Right ventricle myocardium superior (tissue), 1 donor: ENCODE measurements around the gene PTPRS. TPM values are rescaled to one million over a fixed set of nuclear protein-coding genes. Genes with fewer than 3 reads are reported as not detected.

Source experiments
- ATAC-seq: fragments of 200-7000 bp; cut with Tn5 transposase; one replicate; pipeline ENCODE4 v1.9.1; 2020; ENCODE audit warnings: mild to moderate bottlenecking; ENCODE audit not compliant: poor library complexity
- DNase-seq: peaks from one replicate; pipeline ENCODE4 v3.0.0-alpha.2; 2020
- intact Hi-C: fragments of 100-400 bp; cut with DNase I; formaldehyde crosslinking; loops from one replicate; pipeline ENCODE4 v1.11.2; 2022
- total RNA-seq: library from RNA; stranded (reverse); fragmentation: NEBNext Ultra II Directional; extraction: Animal tissue kit (Norgen Biotek cat#: 25700); gene quantifications from one replicate; pipeline ENCODE4 v1.2.1, GENCODE V29; 2021
- donor health status: DM: no; HTN: yes; CAD: no; lungs with severe emphysema.

The PTPRS gene
- total RNA-seq, 1 donor from 2014 or later: 51.5 TPM

- ATAC-seq (no peak), DNase-seq (no peak)
- intact Hi-C loops: no loop called here
Observed at GRCh38 chr19:5356918-5357317, 16.3 kb upstream of the PTPRS start.

DNA sequence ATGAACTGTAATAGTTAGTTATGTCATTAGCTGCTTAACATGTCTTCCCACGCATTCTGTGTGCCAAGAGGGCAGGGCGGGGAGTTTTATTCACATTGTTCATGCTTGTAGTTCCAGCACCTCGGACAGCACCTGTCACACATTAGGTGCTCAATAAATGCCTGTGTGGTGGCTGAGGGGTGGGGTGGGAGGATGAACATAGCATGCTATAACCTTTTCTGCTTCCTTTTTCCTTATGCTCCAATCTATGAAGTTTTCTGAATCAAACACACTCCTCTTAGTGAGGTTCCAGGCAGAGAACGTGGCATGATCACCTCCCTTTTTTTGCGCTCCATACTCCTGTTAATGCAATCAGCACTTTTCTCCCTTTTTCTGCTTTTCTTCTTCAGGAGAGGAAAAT, 15.8 kb upstream of the PTPRS start:
- no peak for DNase-seq
- intact Hi-C loops: no loop called here
- ATAC-seq: no peak

GRCh38 chr19:5355693-5356092, 15.1 kb upstream of the PTPRS start:
- no peak for ATAC-seq
- no peak for DNase-seq
- intact Hi-C loops: no loop called here

- DNase-seq: no peak
- intact Hi-C loops: no loop called here
- ATAC-seq: no peak
Observed at GRCh38 chr19:5355076-5355475, 14.5 kb upstream of the PTPRS start.

DNA sequence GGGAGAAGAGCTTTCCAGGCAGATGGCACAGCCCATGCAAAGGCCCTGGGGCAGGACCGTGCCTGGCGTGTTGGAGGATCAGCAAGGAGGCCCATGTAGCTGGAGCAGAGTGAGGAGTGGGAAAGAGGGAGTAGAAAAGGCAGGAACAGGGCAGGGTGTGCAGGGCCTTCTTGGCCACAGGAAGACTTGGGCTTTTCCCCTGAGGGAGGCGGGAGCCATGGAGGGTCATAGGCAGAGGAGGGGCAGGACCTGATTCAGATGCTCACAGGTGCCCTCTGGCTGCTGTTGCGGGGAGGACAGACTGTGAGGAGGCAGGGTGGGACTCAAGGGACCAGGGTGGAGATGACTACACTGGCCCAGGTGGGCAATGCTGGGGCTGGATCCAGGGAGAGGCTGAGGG, 13.8 kb upstream of the PTPRS start:
- DNase-seq (no peak), ATAC-seq (no peak)
- intact Hi-C loops: no loop called here

DNA sequence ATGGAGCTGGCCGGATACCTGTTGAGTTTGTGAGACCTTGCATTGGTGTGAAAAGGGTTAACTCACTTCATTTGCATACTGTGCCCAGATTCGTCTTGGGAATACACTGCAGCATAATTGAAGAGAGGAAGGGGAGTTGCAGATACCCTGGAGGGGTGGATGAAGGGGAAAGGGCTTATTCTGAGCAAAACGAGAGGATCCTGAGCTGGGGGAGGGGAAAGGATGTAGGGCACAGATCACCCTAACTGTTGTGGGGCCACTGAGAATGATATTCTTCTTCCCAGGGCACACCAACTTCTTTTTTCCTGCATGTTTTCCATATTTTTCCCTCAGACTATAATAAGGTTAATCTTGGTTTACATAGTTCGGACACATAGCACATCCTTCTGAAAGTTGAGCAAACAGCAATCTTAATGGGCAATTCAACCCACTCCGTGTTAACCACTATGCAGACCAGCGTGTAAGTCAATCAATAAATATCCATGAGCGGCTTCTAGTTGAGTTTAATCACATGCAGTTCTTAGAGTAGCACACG, 11.7 kb upstream of the PTPRS start:
- intact Hi-C loops: no loop called here
- ATAC-seq (no peak), DNase-seq (no peak)

GRCh38 chr19:5351731-5352228, 11.2 kb upstream of the PTPRS start:
- intact Hi-C loops: no loop called here
- DNase-seq (no peak), ATAC-seq (no peak)

DNA sequence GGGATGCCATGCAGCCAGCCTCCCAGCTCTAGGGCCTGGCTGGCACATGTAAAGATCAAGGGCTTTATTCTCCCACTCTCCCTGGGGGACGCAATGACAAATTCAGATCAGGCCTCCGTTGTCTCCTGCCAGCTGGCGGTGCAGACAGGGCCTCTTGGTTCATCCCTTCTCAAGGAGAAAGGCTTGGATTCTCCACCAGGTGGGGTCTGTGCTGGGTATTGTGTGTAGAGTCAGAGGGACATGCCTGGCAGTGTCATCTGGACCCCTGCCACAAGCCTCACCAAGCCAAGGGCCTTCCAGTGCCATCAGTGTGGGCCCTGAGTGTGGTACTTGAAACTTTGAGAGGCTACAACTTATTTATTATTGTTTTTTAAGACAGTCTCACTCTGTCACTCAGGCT, 8.4 kb upstream of the PTPRS start:
- intact Hi-C loops: no loop called here
- DNase-seq (no peak), ATAC-seq (no peak)

DNA sequence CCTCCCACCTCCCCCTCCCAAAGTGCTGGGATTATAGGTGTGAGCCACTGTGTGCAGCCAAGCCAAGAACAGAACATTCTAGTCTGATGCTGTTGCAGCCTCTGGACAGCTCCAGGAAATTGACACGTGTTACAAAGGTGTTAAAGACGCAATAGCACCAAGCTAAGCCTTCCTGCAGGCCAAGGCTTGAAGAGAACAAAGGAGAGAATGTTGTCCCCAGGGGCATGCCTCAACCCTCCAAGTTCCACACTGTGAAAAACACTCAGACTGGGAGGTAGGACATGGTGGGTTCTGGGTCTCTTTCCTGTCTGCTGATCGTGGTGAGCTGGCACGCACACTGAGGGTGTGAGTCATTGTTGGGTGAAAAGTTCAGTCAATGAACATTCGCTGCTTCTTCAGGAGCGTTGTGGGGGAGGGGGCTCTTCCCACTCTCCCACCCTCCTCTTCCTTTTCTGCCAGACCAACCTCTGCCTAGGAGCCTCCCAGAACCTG, 5.3 kb upstream of the PTPRS start:
- intact Hi-C loops: no loop called here
- no peak for DNase-seq
- ATAC-seq: no peak

DNA sequence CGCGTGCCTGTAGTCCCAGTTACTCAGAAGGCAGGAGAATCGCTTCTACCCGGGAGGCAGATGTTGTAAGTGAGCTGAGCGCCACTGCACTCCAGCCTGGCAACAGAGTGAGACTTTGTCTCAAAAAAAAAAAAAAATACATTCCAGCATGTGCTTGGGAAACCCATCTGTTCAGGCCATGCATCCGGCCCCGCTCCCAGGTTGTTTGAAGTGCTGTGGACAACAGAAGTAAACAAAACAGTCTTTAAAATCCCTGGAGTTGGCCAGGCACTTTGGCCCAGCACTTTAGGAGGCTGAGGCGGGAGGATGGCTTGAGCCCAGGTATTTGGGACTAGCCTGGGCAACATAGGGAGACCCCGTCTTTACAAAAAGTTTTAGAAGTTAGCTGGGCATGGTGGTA, 3.2 kb upstream of the PTPRS start:
- ATAC-seq (no peak), DNase-seq (no peak)
- intact Hi-C loops: no loop called here

DNA sequence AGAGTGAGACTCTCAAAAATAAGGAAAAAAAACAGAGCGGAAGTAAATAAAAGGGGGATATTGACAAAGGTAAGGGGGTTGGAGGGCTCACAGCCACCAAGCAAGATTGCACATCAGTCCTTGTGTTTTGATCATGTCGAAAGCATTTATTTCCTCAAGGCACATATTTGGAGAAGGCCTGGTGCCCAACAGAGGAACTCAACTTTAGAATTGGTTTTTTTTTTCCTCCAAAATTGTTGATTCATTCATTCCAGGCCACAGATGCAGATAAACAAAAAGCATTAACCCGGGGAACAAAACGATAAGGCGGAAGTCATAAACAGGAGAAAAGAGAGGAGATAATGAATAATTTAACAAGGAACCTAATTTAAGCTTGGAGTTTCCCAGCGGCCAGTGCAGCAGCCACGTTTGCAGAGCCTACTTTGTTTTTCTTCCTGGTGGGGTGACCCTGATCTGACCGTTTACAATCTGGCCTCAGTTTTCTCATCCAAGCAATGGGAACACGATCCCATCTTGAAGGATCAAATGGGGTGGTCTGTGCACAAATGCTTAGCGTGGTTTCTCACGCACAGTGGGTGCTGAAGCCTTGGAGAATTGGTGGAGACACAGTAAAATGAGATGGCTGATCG, 2.1 kb upstream of the PTPRS start:
- ATAC-seq (no peak), DNase-seq (no peak)
- intact Hi-C loops: no loop called here

DNA sequence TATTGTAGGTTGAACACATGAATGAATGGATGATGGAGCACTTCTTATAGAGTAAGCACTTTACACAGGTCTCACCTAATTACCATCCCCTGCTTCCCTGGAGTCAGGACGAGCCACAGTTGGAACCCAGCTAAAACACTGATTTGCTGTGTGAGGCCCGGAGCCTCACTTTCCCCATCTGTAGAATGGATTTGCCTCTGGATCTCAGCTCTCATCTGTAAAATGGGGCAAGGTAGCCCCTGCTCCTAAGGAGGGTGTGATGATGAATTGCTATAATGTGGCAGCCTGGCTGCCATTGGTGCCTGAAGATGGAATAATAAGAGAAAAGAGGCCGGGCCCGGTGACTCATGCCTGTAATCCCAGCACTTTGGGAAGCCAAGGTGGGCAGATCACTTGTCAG, 1.4 kb upstream of the PTPRS start:
- no peak for DNase-seq
- intact Hi-C loops: no loop called here
- no peak for ATAC-seq

DNA sequence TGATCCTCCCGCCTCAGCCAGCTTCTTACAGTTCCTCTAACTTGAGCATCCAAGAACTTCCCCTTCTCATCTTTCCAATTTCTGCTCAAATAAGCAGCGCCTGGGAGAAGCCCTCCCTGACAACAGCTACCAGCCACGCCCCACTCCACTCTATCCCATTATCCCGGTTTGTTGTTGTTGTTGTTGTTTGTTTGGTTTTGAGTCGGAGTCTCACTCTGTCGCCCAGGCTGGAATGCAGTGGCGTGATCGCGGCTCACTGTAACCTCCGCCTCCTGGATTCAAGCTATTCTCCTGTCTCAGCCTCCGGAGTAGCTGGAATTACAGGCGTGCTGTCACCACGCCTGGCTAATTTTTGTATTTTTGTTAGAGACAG, 822 bp upstream of the PTPRS start:
- ATAC-seq: no peak
- intact Hi-C loops: no loop called here
- no peak for DNase-seq

DNA sequence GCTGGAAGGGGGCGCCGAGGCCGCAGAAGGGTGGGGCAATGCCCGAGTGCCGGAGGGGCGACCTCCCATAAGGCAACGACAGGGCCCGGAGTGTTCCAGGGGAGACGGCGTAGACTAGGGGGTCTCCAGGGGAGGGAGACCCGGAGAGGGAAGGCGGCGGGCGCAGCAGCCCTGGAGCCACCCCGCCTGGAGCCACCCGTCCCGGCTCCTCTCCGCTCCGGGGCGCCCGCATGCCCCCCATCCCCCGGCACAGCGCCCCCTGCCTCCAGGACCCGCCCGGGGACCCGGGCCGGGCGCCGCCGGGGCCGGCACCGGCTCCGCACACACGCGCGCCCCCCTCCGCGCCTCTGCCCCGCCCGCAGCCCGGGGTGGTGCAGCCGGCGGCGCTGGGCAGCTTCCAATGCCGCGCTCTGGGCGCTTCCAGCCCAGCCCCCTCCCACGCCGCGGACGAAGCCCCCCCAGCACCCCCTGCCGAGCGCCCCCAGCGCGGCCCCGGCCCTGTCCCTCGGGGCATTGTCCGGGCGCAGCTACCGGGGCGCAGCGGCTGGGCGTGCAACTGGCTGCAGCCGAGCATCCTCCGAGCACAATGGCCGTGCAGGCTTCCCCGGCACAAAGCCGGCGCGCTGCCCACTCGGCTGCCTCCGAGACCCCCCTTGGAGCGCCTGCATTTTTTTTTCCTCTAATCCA, 519 bp downstream of the PTPRS start:
- intact Hi-C loops: no loop called here
- peak; percentile 55 for ATAC-seq
- DNase-seq: no peak

GRCh38 chr19:5339198-5339949, 1.2 kb downstream of the PTPRS start:
- intact Hi-C loops: no loop called here
- no peak for DNase-seq
- ATAC-seq: peak; percentile 22

GRCh38 chr19:5338656-5339197, 1.9 kb downstream of the PTPRS start:
- ATAC-seq (no peak), DNase-seq (no peak)
- intact Hi-C loops: no loop called here

DNA sequence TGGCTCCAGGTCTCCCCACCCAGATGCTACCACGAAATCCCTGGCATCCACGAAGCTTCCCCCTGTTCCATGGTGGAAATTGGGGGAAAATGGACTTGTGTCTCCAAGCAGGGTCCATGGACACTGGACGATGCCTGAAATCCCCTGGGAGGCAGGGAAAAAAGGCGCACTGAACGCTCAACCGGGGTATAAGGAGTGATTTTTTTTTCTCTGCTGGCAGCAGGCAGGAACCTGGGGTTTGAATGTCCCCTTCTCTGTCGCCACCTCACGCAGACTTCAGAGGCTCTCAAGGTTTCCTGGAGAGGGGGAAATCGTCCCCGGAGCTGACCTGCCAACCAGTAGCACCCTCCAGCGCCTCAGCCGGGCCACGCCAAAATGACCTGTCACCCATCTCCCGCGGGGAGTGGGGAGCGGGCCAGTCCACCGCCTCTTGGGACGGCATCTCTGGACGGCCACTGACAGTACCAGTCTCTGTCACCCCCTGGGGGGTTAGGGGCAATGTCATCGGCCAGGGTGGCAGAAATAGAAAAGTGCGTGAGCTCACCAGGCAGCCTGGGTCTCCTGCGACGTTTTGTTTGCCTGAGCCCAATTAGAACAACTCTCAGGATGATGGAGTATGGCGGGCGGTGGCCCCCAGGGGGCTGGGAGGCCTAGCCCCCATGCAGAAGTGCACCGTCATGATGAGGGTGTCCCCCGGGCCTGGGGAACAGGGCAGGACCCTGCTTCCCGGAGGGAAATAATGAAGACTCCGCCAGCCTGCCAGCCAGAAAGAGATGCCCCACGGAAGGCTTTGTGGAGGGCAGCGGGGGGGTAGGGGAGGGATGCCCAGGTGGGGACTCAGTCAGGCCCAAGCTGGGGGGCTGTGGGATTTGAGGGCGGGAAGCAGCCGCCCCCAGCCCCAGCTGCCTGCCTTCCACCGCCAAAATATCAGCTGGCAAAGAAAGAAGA, 2.6 kb downstream of the PTPRS start:
- no peak for ATAC-seq
- intact Hi-C loops: no loop called here
- DNase-seq: no peak

- DNase-seq (no peak), ATAC-seq (no peak)
- intact Hi-C loops: no loop called here
Observed at GRCh38 chr19:5337126-5337525, 3.5 kb downstream of the PTPRS start.
